Testis (tissue), 2 donors: Measurements from ENCODE around the gene CCNJ.

Experiments used
- CTCF ChIP-seq, 3 experiments: fragments of 450-650 bp in 2 of 3; fragments of 200-600 bp in 1 of 3; sonication (generic) in 1 of 3; IDR thresholded peaks; one replicate each; pipeline ENCODE4 v1.5.1; 2016 to 2019; ENCODE audit warnings: antibody characterized with exemption in 3 of 3, mild to moderate bottlenecking in 2 of 3, moderate library complexity in 1 of 3
- POLR2A ChIP-seq: fragments of 450-650 bp; IDR thresholded peaks from one replicate; pipeline ENCODE4 v1.6.1; 2017; ENCODE audit warnings: antibody characterized with exemption, mild to moderate bottlenecking, moderate library complexity

- TF ChIP-seq CTCF (IDR thresholded peaks at IDR 0.05) (no peak), POLR2A (no peak)
Observed at GRCh38 chr10:96077156-96077555, 33.8 kb downstream of the CCNJ start.
